GM19463 (cell line): Measurements from ENCODE around the gene HEBP2.
A peak's percentile ranks its signal among the peaks of the same experiment; 100 is the strongest.
"Not testable (repeated sequence)": the region's sequence is repeated elsewhere in the genome, so short reads cannot be mapped to it uniquely, and the experiment has no call there.

Experiments
- ATAC-seq: cut with Tn5 transposase; IDR thresholded peaks from one replicate; pipeline ENCODE4 v1.9.1; 2021; ENCODE audit warnings: mild to moderate bottlenecking, moderate library complexity; ENCODE audit not compliant: unreplicated experiment

HEBP2 gene

DNA sequence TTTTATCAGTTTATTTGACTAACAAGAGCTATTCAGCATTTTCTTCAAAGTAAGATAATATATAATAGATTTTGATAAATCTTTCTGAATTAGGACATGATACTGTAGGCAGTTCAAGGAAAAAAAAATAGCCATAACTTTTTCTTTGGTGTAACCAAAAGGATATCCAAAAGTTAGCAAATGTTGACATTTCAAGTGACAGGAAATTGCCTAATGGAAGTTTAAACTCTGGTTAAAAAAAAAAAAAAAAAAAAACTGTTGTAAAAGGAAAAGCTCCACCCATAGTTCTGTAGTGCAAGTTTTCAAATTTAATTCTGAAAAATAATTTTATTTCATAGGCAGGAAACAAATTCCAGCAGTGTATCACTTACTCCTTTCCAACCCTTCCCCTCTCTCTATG, 18.8 kb downstream of the HEBP2 start:
- no peak for ATAC-seq

DNA sequence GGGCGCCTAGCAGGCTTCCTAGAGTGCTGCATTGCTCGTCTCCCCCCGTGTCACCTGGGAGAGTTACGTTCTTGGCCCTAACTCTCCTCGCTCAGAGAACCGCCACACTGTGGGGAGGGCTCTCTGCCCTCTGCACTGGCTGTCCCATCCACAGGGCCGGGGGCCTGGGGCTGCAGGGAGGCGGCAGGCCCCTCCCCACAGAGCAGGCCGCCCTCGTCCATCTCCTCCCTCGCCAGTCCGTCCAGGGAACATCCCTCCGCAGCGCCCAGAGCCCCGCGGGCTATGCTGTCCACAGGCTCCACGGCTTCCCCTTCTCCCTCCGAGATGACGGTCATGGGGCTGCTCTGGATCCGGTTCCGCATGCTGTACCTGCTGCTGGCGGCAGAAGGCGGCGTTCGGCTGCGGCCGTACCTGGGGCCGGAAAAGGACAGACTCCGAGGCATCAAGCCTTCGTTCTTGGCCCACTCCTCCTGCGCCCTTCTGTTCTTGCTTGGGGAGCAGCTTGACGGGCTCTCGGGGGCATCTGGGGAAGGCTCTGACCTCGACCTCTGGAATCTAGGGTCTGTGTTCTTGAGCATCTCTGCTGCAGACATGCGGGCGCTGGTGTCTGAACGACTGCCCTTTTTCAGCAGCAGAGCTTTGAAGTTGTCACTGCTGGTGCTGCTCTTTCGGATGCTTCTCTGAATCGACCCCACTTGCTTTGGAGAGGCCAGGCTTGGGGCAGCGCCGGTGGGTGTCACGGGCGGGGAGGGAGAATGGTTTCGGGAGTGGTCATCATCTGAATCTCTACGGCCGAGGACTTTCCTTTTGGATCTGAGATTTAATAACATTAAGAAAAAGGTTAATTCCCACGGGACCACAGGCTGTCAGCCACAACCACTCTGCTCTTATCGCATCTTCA, 20.2 kb downstream of the HEBP2 start:
- ATAC-seq: no peak

DNA sequence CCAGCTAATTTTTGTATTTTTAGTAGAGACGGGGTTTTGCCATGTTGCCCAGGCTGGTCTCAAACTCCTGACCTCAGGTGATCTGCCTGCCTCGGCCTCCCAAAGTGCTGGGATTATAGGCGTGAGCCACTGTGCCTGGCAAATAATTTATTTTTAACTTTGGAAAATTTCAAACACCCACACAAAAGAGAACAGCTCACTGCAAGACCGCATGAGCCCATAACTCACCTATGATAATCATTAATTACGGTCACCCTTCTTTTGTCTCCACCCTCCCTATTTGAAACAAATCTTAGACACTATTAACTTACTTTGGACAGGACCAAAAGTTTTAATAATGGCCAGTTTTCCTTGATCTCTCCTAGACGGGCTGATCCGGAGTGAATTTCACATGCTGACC, 21.2 kb downstream of the HEBP2 start:
- ATAC-seq: not testable (repeated sequence)

DNA sequence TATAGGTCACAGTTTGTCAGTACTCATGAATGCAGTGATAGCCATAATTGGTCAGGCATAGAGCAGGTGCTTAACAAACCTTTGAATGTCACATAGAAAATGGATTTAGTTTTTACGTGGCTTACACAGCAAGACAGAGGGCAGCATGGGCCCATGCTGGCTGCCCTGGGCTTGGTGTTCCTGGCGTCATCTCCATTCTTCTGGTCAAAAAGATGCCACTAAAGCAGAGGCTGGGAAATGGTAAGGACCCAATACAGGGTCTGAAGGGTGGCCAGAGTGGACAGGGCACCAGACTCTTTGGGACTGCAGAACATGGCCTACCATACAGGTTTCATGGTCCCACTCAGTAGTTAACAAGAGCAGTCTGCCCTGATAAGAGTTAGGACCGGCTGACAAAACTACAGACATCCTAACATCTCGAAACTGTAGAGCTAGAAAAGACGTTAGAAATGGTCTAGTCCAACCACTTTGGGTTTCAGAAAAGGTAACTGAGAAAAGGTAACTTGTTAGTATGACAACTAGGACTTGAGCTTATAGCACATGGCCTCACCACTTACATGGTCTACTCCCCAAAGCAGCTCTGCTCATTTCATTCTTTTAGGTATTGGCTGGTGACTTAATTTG, 22.6 kb downstream of the HEBP2 start:
- no peak for ATAC-seq

DNA sequence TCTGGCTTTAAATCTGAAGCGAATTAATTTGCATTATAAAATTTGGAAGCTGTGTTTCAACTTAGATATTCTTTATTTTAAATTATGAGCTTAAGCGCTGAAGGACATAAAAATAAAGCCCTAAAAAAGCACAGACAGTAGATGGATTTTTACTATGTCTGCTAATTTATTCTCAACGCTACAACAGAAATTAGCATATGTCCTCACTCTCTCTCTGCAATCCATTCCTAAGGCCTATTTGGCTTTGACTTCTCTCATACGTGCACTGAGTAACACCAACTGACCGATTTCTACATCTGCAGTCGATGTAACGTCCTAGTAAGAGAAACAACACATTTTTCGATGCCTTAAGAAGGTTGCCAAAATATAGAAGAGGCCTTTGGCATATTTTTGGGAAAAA, 23.7 kb downstream of the HEBP2 start:
- no peak for ATAC-seq

DNA sequence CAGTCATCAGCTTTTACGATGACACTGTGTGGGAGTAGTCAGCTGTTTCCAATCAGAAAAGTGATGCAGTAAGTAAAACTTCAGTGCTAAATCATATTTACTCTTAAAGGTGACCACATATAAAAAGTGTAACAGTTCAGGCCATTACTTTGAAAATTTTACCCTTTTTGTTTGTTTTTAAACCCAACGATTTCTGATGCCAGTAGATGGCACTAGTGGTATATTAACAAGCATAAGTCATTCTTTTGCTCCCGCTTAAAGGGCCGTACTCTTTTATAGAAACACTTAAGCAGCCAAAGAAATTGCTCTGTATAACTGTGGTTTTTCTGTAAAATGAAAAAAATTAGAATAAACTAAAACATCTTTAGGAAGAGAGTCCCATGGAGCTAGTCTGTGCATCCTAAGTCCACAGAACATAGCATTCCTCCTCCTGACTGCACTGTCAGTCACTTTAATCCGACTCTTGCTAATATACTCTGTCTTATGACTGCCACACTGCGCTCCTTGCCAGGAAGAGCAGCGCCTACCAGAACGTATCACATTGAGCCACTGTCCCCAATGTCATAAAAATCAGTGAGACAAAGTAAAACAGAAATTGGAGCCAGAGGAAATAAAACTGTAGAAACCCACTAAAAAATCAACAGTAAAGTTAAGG, 25.0 kb downstream of the HEBP2 start:
- ATAC-seq: no peak

DNA sequence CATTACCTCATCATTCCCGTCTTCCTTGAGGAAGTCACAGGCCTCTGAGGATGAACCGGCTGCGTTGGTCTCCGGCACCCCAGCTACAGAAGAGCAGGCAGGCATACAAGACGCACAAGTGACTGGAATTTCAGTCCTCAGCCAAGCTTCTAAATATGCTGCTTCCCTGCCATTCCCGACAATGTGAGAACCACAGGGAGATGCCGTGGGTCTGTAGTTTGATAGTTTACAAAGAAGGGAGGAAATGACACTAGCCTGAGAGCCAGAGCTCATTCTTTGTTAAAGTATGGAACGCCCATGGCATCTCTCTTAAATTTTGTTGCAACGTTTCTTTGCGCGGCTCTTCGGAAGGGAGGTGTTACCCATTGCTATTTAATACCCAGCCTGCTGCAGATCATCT, 25.7 kb downstream of the HEBP2 start:
- ATAC-seq: no peak

DNA sequence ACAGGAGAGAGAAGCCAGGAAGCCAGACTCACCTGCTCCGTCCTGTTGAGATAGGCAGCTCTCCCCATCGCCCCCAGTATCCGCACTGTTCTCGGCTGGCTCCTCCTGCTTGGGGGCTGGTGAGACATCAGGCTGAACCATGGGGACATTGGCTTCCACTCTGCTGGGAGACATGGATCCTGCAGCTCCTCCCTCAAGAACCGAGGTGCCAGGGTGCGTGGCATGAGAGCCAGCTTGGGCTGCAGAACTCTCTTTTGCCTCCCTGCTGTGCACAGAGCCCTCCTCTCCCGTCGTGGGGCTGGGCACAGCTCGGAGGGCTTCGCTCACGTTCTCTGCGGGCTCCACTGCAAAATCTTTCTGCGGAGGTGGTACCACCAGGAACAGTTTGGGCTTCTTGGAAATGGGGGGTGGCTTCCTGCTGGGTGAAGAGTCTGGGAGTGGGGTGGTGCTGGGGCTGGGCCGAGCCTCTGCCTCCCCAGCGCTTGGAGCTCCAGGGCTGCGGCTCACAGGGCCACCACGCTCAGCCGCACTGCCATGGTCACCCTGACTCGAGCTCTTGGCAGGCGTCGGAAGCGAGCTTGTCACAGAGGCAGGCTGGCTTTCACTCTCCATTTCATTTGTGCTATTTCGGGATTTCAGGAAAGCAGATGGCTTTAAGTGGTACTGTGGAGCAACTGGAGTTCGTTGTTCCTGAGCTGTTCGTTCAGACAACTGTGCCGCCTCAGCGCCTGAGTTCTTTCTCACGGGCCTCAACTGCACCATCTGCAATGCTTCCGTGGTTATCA, 26.5 kb downstream of the HEBP2 start:
- ATAC-seq: no peak

DNA sequence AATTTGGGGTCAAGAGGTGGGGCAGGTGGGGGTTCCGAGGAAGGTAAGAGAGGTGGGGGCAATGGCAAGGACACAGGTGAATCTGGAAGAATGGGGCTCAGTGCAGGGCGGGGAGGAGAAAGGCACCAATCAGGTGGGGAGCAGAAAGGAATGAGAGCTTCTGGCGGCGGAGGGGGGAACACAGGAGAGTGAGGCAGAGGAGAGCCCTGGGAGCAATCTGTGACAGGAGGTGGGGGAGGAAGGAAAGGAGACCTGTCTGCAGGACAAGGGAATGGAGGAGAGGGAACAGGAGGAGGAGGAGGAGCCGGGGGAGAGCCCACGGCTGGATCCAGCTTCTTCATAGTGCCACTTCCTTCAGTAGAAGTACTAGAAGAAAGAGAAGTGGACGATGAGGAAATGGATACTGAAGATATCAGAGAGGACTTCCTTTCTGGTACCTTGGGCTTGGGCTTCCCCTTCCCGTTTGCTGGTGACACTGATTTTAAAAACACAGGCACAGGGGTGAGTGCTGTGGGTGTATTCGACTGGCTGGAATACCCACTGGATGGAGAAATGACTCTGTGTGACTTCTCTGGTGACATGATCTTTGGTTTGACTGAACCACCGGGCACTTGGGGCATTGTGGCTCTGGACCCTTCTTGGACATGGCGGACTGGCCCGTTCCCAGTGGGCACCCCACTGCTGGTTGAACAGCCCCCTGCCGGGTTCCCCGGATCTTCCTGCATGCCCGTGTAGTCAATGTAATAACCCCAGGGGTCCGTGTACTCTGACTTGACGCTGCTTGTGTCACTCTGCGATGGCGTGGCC, 27.4 kb downstream of the HEBP2 start:
- ATAC-seq: no peak

DNA sequence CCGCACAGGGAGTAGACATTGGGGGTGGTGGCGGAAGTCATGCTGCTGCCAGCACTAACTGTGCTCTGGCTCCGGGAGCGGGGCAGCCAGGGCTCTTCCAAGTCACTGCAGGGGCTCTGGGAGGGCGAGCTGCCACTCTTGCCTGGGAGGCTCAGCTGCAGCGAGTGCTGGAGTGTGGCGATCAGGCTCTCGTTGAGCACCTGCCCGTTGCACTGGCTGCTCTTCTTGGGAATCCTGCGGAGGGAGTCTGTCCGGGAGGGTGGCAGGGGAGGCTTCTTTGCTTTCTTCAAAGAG, 28.0 kb downstream of the HEBP2 start:
- ATAC-seq: no peak

DNA sequence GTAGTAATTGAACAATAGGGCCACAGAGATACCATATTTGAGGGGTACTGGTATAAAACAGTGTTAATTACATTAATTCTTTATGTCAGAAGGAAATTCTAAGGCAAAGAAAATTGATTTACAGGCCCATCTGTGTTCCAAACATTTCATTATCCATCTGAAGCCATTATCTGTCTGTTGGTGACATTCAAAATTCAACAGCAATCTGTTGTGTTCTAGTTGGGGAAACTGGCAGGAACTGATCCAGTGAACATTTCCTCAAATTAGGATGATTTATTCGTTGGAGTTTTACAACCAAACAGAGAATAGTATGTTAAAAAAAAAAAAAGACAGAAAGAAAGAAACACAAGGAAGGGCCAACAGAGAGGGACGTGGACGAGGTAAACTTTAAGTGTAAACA, 30.1 kb downstream of the HEBP2 start:
- ATAC-seq: no peak

DNA sequence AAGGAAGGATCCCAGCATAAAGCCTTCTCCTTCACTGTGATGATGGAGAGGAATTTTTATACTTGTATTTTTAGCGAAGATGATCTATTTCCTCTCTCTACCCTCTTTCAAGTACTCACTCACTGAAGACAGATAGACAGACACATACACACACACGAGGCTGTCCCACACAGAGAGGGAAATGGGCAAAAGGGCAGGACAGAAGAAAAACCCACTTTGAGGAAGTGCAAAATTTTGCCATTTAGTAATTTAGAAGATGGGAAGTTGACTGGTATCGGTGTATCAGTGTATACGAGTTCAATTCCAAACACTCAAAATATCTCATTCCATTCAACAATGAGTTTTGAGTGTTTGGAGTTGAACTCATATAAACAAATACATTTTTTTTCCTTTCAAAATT, 30.9 kb downstream of the HEBP2 start:
- ATAC-seq: no peak

DNA sequence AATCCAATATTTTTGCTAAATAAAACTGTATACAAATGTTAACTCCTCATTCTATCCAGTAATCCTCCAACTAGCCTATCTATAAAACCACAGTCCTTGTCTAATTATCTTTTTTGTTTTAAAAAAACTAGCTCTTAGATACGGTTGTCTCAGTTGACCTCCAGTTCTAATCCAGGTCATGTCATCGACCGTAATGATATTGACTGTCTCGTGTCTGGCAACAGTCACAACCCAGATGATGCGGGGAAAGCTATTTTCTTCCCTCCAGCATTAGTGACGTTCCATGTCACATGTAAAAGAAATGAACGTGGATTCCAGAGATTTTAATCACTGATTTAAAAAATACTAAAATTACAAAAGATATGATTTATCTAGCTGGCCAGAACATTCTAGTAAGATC, 35.5 kb downstream of the HEBP2 start:
- no peak for ATAC-seq

DNA sequence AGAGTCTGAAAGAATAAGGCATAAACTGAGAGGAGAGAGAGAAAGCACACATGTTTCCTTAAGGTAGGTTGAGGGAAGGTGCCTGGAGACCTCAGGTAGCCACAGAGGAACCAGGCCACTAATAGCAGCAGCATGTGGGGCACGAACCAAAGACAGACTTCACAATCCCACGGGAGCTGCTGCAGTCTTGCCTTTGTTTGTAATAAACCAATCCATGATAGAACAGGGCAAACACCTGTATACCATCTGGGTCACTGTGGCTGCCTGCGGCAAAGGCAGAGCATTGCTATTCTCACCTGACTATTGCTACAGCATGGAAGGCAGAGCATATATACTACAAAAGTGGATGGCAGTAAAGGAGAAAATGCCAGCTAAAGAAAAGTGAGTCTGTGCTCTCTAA, 36.3 kb downstream of the HEBP2 start:
- no peak for ATAC-seq

DNA sequence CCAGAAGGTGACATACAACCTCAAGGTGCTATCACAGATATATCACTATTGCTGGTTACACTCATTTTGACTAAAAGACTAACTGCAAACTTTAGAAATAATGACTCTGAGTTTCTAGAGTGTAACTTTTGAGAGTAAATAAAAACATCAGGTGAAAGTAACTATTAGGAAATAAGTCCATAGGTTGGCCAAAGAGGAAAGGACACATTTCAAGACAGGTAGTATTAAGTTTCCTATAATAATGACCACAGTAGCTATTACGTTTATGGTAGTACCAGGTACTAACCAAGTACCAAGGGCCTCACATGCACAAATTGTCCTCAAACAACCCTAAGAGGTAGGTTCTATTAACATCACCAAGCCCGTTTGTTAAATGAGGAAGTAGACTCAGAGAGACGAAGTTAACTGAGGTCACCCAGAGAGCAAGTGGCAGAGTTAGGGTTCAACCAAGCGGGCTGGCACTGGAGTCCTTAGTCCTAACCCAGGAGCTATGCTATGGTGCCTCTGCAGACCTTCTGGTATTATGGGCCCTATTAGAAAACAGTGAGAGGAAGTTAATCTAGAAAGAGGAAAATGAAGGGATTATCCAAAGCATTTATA, 36.8 kb downstream of the HEBP2 start:
- ATAC-seq: no peak

DNA sequence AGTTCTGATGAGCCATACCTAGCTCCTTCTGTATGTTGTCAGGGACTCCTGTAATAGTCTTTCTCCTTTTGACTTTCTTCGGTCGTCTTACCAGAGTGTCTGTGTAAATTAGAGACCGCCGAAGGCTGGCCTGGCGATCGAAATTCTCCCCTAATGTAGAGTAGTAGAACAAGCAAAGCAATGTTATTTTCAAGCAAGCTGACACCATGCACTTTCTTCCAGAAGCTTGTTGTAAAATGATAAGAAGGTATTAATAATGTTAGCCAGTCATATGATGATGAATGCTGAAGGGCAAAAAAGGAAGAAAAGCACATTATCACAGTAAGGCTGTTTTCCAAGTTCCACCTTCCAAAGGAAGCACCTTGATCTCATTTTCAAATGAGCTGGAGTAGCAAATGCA, 37.9 kb downstream of the HEBP2 start:
- no peak for ATAC-seq

DNA sequence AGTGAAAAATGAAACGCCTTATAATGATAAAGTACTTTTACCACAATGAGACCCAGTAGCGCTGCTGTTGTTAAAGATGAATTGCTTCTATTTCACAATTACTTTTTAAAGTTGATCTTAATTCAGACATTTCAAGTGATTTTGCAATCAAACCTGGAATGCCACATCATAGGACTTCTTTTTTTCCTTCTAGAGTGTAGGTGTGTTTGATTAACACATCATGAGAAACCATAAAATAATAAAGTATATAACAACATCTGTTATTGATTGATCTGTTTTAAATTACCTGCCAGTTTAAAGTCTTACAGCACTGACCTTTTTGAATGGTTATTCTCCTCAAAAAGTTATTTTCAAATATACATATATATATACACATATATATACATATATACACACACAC, 38.6 kb downstream of the HEBP2 start:
- ATAC-seq: no peak

DNA sequence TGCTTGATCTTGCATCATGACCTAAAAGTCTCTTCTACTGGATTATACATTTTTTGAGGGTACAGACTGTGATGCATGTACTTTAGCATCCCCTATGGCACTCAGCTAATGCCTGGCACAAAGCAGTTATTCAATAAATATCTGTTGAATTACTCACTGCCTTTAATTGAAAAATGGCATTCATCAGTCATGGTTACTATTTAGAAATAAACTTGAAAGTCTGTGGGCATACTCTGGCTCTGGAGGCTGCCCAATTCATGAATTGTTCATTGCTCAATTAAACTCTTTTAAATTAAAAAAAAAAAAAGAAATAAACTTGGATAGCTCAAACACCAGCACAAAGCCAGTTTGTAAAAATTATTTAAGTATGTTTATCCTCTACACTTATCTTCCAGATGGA, 40.0 kb downstream of the HEBP2 start:
- no peak for ATAC-seq

DNA sequence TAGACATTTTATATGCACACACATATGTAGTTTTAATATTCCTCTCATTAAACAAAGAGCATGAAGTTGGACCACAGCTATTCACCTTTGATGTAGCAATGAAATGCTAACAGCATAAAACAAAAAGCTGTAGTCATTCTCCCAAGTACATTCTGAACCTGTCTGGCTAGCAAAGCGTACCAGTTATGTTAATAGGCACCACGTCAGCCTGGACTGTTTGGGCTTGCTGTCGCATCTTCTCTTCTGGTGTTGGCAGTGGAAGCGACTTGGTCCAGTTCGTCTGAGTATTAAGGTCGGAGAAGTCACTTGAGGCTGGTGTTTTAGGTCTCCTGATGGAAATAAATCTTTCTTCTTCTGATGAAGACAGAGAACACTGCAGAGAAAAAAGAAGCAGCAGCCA, 42.8 kb downstream of the HEBP2 start:
- no peak for ATAC-seq

DNA sequence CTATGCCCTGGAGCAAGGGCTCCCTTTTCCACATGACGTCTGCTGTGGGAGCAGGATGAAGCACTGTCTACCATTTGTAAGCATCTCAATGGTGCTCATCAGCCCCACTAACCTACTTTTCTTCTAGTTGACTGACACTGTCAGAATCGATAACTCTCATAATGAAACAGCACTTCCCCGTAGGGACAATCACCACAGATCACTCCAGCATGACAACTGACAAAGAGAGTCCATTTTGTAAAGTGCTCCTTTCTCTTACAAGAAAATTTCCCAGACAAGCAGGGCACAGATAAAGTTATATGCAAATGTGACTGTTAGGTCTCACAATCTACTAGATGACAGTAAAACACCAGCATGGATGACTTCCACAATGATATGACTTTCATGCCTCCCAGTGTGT, 46.4 kb downstream of the HEBP2 start:
- peak; percentile 73 for ATAC-seq
